HAP-1 (cell line): ENCODE results near the gene BNC2.

ENCODE experiments used
- DNase-seq, 2 experiments: peaks; one replicate each; pipeline ENCODE4 v3.0.0-alpha.2; 2016 to 2020; ENCODE audit warnings: low spot score in 2 of 2
- H3K27me3 ChIP-seq: fragments of 250-450 bp; sonication (Bioruptor Pico); 2 replicates; pipeline ENCODE4 v1.5.1; 2020; ENCODE audit warnings: low read depth, mild to moderate bottlenecking, moderate library complexity
- H3K36me3 ChIP-seq: fragments of 250-450 bp; sonication (Bioruptor Pico); replicated peaks from 2 replicates; pipeline ENCODE4 v1.5.1; 2020; ENCODE audit warnings: mild to moderate bottlenecking
- H3K4me1 ChIP-seq: fragments of 250-450 bp; sonication (Bioruptor Pico); 2 replicates; pipeline ENCODE4 v1.5.1; 2020; ENCODE audit warnings: mild to moderate bottlenecking
- H3K4me3 ChIP-seq: fragments of 250-450 bp; sonication (Bioruptor Pico); 2 replicates; pipeline ENCODE4 v1.5.1; 2020; ENCODE audit warnings: mild to moderate bottlenecking, moderate library complexity
- H3K9me3 ChIP-seq: fragments of 250-450 bp; sonication (Bioruptor Pico); 2 replicates; pipeline ENCODE4 v1.5.1; 2020; ENCODE audit warnings: mild to moderate bottlenecking, moderate library complexity
- in situ Hi-C: fragments of 300-500 bp; cut with MboI; formaldehyde crosslinking; loops from 3 replicates; pipeline ENCODE4 v1.14.3; 2020; ENCODE audit warnings: low sequenced_read_pairs, inconsistent platforms, mixed read lengths

BNC2 gene

DNA sequence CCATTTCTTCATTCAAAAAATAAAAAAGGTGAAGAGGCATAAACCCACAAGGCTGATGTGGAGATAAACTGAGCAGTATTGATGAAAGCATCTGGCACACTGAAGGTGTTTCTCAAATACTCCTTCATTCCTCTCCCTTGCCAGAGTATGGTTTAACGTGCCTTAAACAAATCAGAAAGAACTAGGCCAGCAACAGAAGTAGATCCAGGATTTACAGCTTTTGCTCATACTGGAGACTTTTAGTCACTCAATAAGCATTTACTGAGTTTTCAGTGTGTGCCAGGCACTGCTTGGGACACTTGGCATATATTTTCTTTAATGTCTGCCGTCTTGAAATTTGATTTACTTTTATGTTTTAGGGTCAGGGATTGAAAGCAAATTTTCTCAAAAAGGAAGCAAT is 53.0 kb downstream of the BNC2 start:
- no peaks in the 10 kb centered on the region for H3K27me3 ChIP-seq
- in situ Hi-C loops: no loop called here
- DNase-seq: no peak
- H3K4me1 ChIP-seq: no peaks in the 10 kb centered on the region
- H3K4me3 ChIP-seq: no peak overlapping the region
- H3K36me3 ChIP-seq: no peaks in the 10 kb centered on the region
- H3K9me3 ChIP-seq: no peaks in the 10 kb centered on the region

DNA sequence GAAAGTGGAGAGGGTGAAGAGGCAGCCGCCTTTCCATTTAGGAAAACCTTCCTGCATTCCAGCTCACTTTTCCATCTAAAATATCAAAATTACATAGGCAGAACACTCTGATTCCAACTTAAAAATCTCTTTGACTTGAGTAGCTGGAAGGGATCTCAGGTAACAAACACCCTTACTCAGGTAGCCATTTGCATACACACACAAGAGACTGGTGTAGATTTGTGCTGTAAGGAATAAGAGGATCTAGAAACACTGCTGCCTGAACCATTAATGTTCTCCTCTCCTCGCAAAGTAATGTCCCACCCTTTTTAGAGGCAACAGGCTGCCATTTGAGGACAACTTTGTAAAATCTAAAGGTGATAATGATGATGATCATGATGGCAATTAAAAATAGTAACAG is 53.5 kb downstream of the BNC2 start:
- no peak for DNase-seq
- H3K4me3 ChIP-seq: no peak overlapping the region
- in situ Hi-C loops: no loop called here
- no peaks in the 10 kb centered on the region for H3K27me3 ChIP-seq
- no peaks in the 10 kb centered on the region for H3K36me3 ChIP-seq
- no peaks in the 10 kb centered on the region for H3K9me3 ChIP-seq
- H3K4me1 ChIP-seq: no peaks in the 10 kb centered on the region

DNA sequence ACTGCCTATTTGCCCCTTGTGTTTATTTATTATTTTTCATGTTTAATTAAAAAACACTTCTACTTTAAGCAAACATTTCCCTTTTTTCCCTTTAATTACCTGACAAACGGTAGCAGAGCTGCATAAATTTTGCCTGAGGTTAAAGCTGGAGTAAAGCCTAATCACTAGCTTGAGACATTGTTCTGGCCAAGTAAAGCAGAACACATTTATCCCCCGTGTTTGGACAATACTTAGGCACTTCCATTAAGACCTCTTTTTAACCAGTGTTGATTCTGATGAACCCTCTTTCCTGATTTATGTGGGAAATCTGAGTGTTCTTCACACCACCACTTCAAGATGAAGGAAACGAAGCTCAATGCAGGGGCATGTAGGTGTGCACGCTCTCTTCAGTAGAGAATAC is 54.5 kb downstream of the BNC2 start:
- in situ Hi-C loops: no loop called here
- peak in 1 of 2 experiments; percentile 16 for DNase-seq
- H3K27me3 ChIP-seq: no peaks in the 10 kb centered on the region
- no peaks in the 10 kb centered on the region for H3K4me1 ChIP-seq
- H3K4me3 ChIP-seq: no peak overlapping the region
- no peaks in the 10 kb centered on the region for H3K36me3 ChIP-seq
- no peaks in the 10 kb centered on the region for H3K9me3 ChIP-seq

DNA sequence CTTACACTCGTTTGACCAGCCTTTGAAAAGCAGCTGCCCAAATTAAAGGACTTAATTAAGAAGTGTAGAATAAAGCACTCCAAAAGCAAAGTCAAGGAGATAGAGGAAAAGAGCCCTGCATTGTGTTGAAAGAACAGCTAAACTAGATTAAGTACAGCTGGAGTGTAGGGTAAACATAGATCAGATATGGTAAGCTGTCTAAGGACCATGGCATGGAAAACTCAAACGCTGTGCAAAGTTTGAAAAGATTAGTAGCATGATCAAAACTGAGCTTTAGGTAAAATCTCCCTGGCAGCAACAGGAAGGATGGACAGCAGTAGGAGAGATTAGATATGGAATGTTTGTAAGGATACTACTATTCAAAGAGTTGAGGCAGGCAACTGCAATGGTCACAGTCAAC is 55.4 kb downstream of the BNC2 start:
- Histone ChIP-seq H3K9me3 (no peaks in the 10 kb centered on the region), H3K4me1 (peaks cover 6% of the 10 kb centered on the region), H3K27me3 (no peaks in the 10 kb centered on the region), H3K36me3 (no peaks in the 10 kb centered on the region), H3K4me3 (no peak overlapping the region)
- in situ Hi-C loops: no loop called here
- DNase-seq: no peak

DNA sequence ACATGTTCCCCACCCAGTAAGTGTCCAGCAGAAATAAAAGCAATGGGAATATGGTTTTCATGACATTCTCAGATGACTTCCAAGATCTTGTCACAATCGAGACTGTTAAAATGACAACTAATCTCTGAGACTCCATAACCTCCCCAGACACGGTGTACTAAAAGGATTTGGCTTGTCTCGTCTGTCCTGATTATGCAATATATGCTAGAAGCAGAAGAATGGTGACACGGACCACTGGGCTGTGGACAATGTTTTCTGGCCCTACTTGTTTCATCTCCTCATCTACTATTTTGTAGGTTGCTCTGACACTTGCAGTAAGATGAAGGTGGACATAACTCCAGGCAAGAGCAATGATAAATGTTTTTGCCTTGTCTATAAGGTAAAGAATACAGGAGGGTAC is 56.6 kb downstream of the BNC2 start:
- Histone ChIP-seq H3K36me3 (no peaks in the 10 kb centered on the region), H3K9me3 (no peaks in the 10 kb centered on the region), H3K4me3 (no peak overlapping the region), H3K4me1 (peaks cover 9% of the 10 kb centered on the region), H3K27me3 (no peaks in the 10 kb centered on the region)
- in situ Hi-C loops: no loop called here
- DNase-seq: no peak

DNA sequence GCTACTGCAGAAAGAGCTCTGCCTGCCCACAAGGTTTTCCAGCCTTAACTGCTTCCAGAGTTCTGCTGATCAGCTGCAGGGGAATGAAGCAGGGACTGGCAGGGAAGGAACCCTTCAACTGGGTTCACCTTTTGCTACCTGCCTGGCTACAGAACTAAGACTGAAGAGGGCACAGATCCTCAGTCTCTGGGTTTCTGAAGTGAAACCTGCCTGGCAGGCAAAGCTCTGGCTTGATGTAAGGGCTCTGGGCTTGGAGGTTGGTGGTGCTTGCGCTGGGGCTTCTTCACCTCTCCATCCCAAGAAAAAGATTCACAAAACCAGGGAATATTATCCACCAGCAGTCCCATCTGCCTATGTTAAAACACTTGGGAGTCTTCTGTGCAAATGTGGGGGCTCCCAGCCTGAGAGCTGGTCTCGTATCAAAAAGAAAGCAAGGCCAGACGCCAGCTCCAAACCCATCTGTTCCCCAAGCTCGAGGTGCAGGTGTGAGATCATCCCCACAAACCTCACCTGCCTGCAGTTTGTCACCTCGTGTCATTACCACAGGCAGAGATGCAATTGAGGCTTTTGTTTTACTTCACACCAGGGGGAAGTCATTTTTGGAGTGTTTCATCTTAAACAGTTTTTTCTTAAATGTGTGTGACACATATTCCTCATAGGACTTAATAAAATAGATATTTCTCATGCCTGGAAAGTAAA is 58.3 kb downstream of the BNC2 start:
- Histone ChIP-seq H3K4me3 (no peak overlapping the region), H3K36me3 (no peaks in the 10 kb centered on the region), H3K9me3 (no peaks in the 10 kb centered on the region), H3K4me1 (peaks cover 9% of the 10 kb centered on the region), H3K27me3 (no peaks in the 10 kb centered on the region)
- DNase-seq: no peak
- in situ Hi-C loops: no loop called here

DNA sequence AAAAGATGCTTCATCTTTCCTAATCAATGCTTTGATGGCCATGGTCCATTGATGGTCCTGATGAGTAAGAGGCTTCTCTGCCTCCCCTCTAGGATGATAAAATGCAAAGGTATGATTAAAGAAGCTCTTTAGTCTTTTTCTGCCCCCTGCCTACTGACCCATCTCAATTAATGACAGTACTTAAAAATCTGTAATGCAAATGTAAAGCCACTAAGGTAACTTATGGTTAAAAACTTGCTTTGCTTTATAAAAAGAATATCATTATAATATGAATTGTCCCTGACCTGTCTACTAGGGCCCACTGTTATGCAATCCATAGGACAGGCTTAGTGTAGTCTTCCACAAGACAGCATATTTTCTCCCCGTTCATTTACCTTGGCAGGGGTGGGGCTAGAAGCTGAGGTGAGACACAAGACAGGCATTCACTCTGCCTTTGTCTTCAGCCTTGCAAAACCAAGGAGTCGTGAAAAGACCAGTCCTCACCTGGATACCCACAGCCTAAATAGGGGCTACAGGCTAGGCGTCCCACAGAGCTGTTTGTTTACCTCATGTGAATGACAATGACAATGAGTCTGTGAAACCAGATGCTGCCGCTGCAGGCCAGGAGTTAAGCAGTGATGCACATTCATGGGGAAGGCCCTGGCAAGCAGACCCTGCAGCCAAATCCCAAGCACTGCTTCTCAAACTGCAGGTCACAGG is 60.4 kb downstream of the BNC2 start:
- DNase-seq: peak; percentile 37 to 58
- Histone ChIP-seq H3K9me3 (no peaks in the 10 kb centered on the region), H3K4me1 (peaks cover 9% of the 10 kb centered on the region), H3K36me3 (no peaks in the 10 kb centered on the region), H3K27me3 (no peaks in the 10 kb centered on the region), H3K4me3 (no peak overlapping the region)
- in situ Hi-C loops: no loop called here

DNA sequence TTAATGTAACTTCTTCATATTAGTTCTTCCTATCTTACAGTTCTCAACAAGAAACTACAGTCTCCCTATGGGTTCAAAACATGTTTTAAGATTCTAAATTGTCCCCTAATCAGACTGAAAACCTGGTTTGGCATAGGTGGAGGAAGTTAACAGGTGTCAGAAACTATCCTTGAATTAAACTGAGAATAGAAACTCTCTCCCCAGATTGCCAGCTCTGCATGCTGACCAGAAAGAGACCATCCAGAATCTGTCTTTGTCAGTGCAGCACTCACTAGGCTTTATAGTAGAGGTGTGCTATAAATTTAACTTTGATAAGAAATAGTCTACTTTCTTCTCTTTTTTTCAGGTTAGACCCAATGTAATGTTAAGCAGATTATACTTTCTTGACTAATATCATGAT is 63.8 kb downstream of the BNC2 start:
- H3K4me1 ChIP-seq: peaks cover 12% of the 10 kb centered on the region
- no peaks in the 10 kb centered on the region for H3K9me3 ChIP-seq
- in situ Hi-C loops: no loop called here
- no peaks in the 10 kb centered on the region for H3K27me3 ChIP-seq
- no peak overlapping the region for H3K4me3 ChIP-seq
- H3K36me3 ChIP-seq: no peaks in the 10 kb centered on the region
- DNase-seq: no peak

DNA sequence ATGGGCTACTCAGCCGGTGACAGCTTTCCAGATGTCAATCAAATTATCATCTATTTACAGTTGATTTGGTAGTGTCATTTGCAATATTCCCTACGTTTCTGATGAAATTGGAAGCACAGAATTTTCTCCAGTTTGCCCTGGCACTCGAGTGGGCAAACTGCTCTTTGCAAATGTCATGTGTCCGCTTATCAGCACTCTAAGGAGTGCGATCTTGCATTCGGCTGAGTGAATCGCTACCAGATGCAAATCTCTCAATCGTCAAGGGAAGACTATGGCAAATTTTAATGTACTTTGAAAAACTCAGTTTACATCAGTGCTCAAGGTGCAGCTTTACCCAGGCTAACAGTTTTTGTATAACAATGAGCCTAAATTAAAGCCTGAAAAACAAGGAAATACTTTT is 66.8 kb downstream of the BNC2 start:
- Histone ChIP-seq H3K27me3 (no peaks in the 10 kb centered on the region), H3K36me3 (no peaks in the 10 kb centered on the region)
- DNase-seq: no peak

DNA sequence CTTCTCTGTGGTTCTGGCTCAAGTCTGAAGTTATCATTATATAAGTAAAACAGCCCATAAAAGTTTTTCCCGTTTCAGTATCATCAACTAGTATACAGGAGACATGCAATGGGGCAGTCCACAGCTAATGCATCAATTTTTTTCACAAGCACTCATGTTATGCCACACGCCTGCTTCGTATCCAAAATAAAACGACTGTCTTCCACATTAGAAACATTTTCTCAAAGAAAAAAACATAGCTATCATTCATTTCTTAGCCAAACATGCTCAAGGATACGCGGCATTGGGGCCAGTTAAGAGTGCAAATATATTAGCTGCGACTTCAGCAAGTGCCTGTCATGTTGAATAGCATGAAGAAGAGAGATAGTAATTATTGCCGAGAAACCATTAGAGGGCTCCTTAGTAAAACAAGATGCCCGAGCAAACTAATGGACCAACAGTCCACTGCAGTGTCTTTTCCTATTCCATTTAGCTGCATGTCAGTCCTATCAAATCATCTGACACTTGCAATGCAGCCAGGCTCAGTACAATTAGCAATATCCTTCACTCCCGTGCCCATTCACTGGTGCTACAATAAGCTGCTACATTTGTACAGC is 68.5 kb downstream of the BNC2 start:
- Histone ChIP-seq H3K9me3 (no peaks in the 10 kb centered on the region), H3K36me3 (no peaks in the 10 kb centered on the region), H3K4me1 (peaks cover 3% of the 10 kb centered on the region), H3K4me3 (no peak overlapping the region), H3K27me3 (no peaks in the 10 kb centered on the region)
- in situ Hi-C loops: no loop called here
- DNase-seq: no peak

More for the DNA sequence above, 66.8 kb downstream of the BNC2 start:
- in situ Hi-C loops: no loop called here
- no peaks in the 10 kb centered on the region for H3K9me3 ChIP-seq
- H3K4me3 ChIP-seq: no peak overlapping the region
- H3K4me1 ChIP-seq: peaks cover 3% of the 10 kb centered on the region

DNA sequence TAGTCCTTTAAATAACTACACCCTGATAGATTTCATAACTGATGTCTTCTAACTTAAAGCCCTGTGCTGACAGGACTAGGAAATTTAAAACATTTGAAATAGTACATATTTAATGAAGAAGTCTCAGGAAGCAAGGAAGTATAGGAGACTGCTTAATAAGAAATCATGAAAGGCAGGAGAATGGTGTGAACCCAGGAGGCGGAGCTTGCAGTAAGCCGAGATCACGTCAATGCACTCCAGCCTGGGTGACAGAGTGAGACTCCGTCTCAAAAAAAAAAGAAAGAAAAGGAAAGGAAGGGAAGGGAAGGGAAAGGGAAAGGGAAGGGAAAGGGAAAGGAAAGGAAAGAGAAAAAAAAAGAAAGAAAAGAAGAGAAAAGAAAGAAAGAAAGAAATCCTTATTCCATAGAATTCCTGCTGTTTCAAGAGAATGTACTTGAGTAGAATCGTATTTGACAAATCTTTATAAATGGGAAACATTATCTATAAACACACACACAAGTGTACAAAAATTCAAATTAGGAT is 74.1 kb downstream of the BNC2 start:
- H3K4me3 ChIP-seq: no peak overlapping the region
- no peaks in the 10 kb centered on the region for H3K27me3 ChIP-seq
- DNase-seq: no peak
- in situ Hi-C loops: no loop called here
- no peaks in the 10 kb centered on the region for H3K36me3 ChIP-seq
- no peaks in the 10 kb centered on the region for H3K9me3 ChIP-seq
- H3K4me1 ChIP-seq: no peaks in the 10 kb centered on the region

DNA sequence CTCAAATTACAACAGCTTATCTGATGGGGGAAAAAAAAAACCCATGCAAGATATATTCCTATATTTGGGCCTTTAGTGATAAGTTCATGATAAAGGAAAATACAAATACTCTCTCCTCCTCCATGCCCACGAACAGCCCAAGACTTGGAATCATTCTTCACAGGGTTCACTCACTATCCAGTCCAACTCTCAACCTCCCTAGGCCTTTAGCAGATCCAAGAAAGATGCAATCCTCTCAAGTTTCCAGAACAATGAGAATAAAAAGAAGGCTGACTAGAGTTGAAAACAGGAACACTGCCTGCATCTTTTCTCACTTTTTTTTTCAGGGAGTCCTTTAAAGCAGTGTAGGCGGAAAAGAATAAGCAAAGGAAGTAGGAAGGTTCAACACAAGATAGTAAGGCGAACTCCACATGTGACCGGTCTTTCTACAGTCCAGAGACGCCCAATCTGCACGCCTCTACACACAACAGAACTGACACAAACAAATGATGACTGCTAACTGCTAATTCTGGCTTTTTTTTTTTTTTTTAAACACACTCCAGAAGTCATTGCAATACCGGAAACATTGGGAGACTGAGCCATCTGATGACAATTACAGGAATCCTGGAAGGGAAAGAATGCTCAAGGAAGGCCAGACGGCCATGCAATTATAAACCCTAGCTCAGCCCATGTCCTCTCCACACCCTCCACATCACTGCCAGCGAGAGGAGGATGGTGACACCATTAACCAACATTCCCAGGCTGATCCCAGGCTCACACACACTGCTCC is 75.4 kb downstream of the BNC2 start:
- in situ Hi-C loops: no loop called here
- Histone ChIP-seq H3K36me3 (no peaks in the 10 kb centered on the region), H3K4me1 (no peaks in the 10 kb centered on the region), H3K27me3 (no peaks in the 10 kb centered on the region), H3K4me3 (no peak overlapping the region), H3K9me3 (no peaks in the 10 kb centered on the region)
- DNase-seq: no peak

DNA sequence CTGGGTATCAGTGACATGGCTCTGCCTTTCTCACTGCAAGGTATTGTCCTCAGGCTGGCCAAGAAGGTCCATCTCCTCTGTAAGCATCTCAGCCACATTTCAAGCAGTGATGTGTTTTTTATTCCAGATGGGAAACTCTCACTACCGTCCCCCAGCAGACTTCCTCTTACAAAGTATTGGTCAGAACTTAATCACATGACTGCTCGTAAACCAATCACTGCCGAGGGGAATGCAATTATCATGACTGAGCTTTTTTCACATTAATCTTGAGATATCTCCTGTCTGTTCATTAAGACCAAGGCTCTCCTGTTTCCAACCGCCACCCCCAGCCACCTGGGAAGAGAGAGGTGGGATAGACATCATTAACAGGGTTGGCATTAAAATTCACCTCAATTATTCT is 76.4 kb downstream of the BNC2 start:
- no peaks in the 10 kb centered on the region for H3K4me1 ChIP-seq
- in situ Hi-C loops: no loop called here
- no peaks in the 10 kb centered on the region for H3K36me3 ChIP-seq
- H3K27me3 ChIP-seq: no peaks in the 10 kb centered on the region
- DNase-seq: no peak
- H3K9me3 ChIP-seq: no peaks in the 10 kb centered on the region
- H3K4me3 ChIP-seq: no peak overlapping the region

DNA sequence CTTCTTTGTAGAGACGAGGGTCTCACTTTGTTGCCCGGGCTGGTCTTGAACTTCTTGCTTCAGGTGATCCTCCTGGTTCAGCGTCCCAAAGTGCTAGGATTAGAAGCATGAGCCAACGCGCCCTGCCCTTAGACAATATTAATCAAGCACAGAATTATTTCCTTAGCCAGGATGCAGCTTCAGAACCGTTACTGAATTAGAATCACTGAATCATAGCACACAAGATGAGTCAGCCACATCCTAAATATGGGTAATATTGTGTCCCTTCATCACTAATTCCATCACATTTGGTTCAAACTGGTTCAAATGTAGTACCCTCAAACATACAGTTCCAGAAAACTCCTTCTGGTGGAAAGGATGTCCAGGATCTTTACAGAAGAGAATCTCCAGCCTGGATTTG is 82.7 kb downstream of the BNC2 start:
- Histone ChIP-seq H3K36me3 (no peaks in the 10 kb centered on the region), H3K9me3 (no peaks in the 10 kb centered on the region), H3K27me3 (no peaks in the 10 kb centered on the region), H3K4me1 (peaks cover 5% of the 10 kb centered on the region; the same call in 1 of the 2 replicates), H3K4me3 (no peak overlapping the region)
- in situ Hi-C loops: no loop called here
- no peak for DNase-seq
